DMS53 (cell line): ENCODE measurements around the gene LHFPL2.
A peak's percentile ranks its signal among the peaks of the same experiment; 100 is the strongest.
"Not testable (repeated sequence)": the region's sequence is repeated elsewhere in the genome, so short reads cannot be mapped to it uniquely, and the experiment has no call there.

Source experiments
- DNase-seq: peaks from one replicate; lab custom pipeline; 2025; lab: John Stamatoyannopoulos, UW

The LHFPL2 gene

DNA sequence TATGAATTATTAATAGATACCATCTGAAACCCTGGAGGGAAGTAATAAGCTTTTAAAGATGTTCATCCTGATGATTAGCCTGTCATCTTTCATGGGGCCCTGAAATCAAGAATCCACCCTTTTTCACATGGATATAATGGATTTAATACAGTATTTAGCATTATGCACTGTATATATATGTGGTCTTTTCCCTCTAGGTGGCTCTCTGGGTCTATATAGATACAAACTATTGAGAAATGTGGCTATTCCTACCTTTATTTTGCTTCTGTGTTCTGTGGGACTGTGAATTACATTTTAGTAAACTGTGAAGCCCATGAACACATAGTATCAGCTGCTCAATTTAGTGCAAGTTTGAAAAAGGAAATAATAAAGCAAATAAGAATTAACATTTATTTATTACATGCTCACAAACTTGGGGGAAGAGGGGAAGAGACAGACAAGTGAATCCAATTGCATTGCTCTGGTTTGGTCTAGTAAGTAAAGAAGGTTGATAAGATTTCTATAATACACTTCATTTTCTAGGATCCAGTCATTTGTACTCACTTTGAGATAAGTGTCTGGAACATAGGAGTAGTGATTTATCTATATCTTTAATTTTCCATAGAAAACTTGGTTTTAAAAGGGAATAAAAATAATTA lies 176.0 kb downstream of the LHFPL2 start:
- peak; percentile 48 for DNase-seq

DNA sequence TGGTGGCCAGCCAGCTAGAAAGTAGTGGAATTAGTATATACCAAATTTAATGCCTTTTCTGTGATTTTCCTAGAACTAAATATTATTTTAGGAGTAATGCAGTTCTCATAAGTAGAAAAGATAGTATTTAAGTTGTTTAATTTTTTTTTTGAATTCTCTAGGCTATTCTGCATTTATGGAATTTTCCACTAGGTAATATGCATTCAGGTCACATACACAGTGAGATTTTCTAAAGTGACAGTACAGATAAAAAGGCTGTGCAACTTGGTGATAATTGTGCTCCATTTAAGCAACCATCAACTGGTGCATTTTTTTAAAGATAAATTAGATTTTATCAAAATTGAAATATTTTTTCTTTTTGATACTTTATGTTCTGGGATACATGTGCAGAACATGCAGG lies 176.7 kb downstream of the LHFPL2 start:
- no peak for DNase-seq

DNA sequence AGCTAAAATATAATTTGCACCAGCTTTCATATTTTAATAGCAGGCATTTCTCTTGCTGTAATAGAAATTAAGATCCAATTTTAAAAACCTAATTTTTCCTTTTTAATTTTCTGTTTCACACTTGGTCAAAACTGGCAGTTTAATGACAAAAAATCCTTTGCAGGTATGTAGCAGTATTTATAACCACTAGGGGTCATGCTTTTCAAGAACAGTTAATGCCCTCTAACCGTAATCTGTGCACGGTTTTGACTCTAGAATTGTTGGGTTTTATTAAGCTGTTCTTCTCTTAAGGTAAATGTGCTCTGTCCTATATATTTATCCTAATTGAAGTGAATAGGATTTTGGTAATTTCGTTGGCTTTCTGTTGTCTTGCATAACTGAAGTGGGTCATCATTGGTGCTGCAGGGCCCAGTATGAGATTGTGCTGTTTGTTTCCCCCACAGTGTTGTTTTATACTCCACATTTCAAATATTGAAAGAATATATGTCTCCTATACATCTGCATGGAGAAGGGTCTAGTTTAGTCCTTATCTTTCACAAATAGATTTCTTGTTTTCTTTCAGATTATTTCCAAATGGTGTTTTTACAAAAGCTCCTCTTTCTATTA lies 180.7 kb downstream of the LHFPL2 start:
- peak; percentile 76 for DNase-seq

GRCh38 chr5:78467140-78467539 lies 181.4 kb downstream of the LHFPL2 start:
- DNase-seq: no peak

- DNase-seq: no peak
Measured at GRCh38 chr5:78458843-78459242, 189.7 kb downstream of the LHFPL2 start.

DNA sequence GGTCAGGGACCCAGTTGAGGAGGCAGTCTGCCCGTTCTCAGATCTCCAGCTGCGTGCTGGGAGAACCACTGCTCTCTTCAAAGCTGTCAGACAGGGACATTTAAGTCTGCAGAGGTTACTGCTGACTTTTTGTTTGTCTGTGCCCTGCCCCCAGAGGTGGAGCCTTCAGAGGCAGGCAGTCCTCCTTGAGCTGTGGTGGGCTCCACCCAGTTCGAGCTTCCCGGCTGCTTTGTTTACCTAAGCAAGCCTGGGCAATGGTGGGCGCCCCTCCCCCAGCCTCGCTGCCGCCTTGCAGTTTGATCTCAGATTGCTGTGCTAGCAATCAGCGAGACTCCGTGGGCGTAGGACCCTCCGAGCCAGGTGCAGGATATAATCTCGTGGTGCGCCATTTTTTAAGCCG lies 191.1 kb downstream of the LHFPL2 start:
- not testable (repeated sequence) for DNase-seq

- no peak for DNase-seq
Measured at GRCh38 chr5:78449103-78449502, 199.5 kb downstream of the LHFPL2 start.

DNA sequence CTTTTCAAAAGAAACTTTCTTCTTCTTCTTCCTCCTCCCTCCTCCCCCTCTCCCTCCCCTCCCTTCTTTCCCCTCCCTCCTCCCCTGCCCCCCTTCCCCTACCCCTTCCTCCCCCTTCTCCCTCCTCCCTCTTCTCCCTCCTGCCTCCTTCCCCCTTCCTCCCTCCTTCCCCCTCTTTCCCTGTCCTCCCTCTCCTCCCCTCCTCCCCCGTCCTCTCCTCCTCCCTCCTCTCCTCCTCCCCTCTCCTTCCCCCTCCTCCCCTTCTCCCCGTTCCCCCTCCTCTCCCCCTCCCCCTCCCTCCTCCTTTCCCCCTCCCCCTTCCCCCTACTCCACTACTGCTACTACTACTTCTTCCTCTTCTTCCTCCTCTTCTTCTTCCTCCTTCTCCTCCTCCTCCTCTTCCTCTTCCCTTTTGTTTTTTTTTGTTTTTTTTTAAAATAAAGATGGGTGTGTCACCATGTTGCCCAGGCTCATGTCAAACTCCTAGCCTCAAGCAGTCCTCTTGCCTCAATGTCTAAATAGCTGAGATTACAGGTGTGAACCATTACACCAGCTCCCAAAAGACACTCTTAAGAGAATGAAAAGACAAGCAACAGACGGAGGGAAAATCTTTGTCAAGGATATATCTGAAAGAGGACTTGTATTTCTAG lies 200.7 kb downstream of the LHFPL2 start:
- no peak for DNase-seq
